GM12878 (cell line): ENCODE data around the gene LRRK1. TPM values are rescaled to one million over a fixed set of nuclear protein-coding genes. Genes with fewer than 3 reads are reported as not detected.

ENCODE experiments used
- ATAC-seq: fragments of 200-7000 bp; cut with Tn5 transposase; 3 replicates; pipeline ENCODE4 v1.9.1; 2020; ENCODE audit warnings: mild to moderate bottlenecking, moderate library complexity
- BruUV-seq: library from RNA; stranded (reverse); fragments of 400-500 nt; replicated peaks from 2 replicates; lab custom pipeline; 2021; lab: Mats Ljungman, UMichigan
- CTCF ChIA-PET: fragments of 300-600 bp; sonication (Branson Sonifier 250); formaldehyde crosslinking; extraction: SDS; loops from one replicate; lab custom pipeline; 2021; ENCODE audit warnings: inconsistent platforms; lab: Yijun Ruan, JAX
- POLR2A ChIA-PET: fragments of 350-600 bp; formaldehyde crosslinking; extraction: SDS; loops from one replicate; lab custom pipeline; 2021; ENCODE audit warnings: inconsistent platforms; lab: Charles Lee
- RAD21 ChIA-PET: fragments of 300-600 bp; sonication (Branson Sonifier 250); formaldehyde crosslinking; loops from one replicate; lab custom pipeline; 2023; ENCODE audit warnings: antibody characterized with exemption; ENCODE audit not compliant: unreplicated experiment; lab: Charles Lee
- SMC1A ChIA-PET: fragments of 300-600 bp; sonication (Branson Sonifier 250); formaldehyde crosslinking; loops from one replicate; lab custom pipeline; 2023; ENCODE audit not compliant: unreplicated experiment, uncharacterized antibody; lab: Charles Lee
- DNase-seq: peaks from one replicate; pipeline ENCODE4 v3.0.0-alpha.2; 2011; ENCODE audit warnings: low read depth, low spot score
- FAIRE-seq: peaks from 3 replicates; lab custom pipeline; 2011; peaks lifted over from hg19 to GRCh38; lab: Jason Lieb, UNC
- H2AFZ ChIP-seq: 2 replicates; pipeline ENCODE4 v1.6.0; 2011; ENCODE audit warnings: low read depth, low read length, control low read depth; ENCODE audit not compliant: control insufficient read depth
- H3K27ac ChIP-seq: 2 replicates; pipeline ENCODE4 v1.5.1; 2011; ENCODE audit warnings: control low read depth; ENCODE audit not compliant: control insufficient read depth, insufficient read depth
- H3K27me3 ChIP-seq, 2 experiments: replicated peaks in 1 of 2; 2 replicates each; pipeline versions ENCODE4 v1.6.0 to v1.6.1; 2011; ENCODE audit warnings: low read length in 1 of 2; ENCODE audit not compliant: control insufficient read depth in 2 of 2, insufficient read depth in 2 of 2
- H3K36me3 ChIP-seq, 2 experiments: 2 replicates each; pipeline ENCODE4 v1.5.1; 2011; ENCODE audit warnings: low read length in 1 of 2; ENCODE audit not compliant: control insufficient read depth in 2 of 2, insufficient read depth in 2 of 2
- H3K4me1 ChIP-seq: 2 replicates; pipeline ENCODE4 v1.6.1; 2011; ENCODE audit warnings: mild to moderate bottlenecking, low read length, moderate library complexity, mixed read lengths; ENCODE audit not compliant: control insufficient read depth, insufficient read depth
- H3K4me2 ChIP-seq: 2 replicates; pipeline ENCODE4 v1.6.0; 2011; ENCODE audit warnings: control low read depth; ENCODE audit not compliant: control insufficient read depth, insufficient read depth
- H3K4me3 ChIP-seq: fragments of 200-600 bp; sonication (generic); 2 replicates; pipeline ENCODE4 v1.5.1; 2016
- H3K79me2 ChIP-seq: 2 replicates; pipeline ENCODE4 v1.6.0; 2011; ENCODE audit warnings: low read length; ENCODE audit not compliant: control insufficient read depth, insufficient read depth
- H3K9ac ChIP-seq: 2 replicates; pipeline ENCODE4 v1.8.0; 2011; ENCODE audit warnings: low read length, control low read depth, mixed read lengths; ENCODE audit not compliant: control insufficient read depth, insufficient read depth
- H3K9me3 ChIP-seq: replicated peaks from 3 replicates; pipeline ENCODE4 v1.5.1; 2011; ENCODE audit warnings: mild to moderate bottlenecking, low read length; ENCODE audit not compliant: control insufficient read depth, insufficient read depth
- H4K20me1 ChIP-seq: 2 replicates; pipeline ENCODE4 v1.6.0; 2011; ENCODE audit not compliant: control insufficient read depth, insufficient read depth
- FOXK2 ChIP-seq: fragments of 450-650 bp; IDR thresholded peaks from 2 replicates; pipeline ENCODE4 v1.6.1; 2017; ENCODE audit warnings: mild to moderate bottlenecking, moderate library complexity
- HCFC1 ChIP-seq: fragments of 150-350 bp; IDR thresholded peaks from 2 replicates; pipeline ENCODE4 v1.6.1; 2014; ENCODE audit warnings: low read length
- HDAC2 ChIP-seq: fragments of 200-600 bp; sonication (generic); IDR thresholded peaks from 2 replicates; pipeline ENCODE4 v1.6.1; 2017
- JUNB ChIP-seq: IDR thresholded peaks from 2 replicates; pipeline ENCODE4 v1.6.1; 2016; ENCODE audit warnings: antibody characterized with exemption, mild to moderate bottlenecking
- KAT2A ChIP-seq: conservative IDR thresholded peaks from 2 replicates; pipeline ENCODE4 v1.6.1; 2011; ENCODE audit warnings: low read depth, low read length; ENCODE audit not compliant: control insufficient read depth
- KDM1A ChIP-seq: fragments of 200-600 bp; sonication (generic); IDR thresholded peaks from 2 replicates; pipeline ENCODE4 v1.6.1; 2016; ENCODE audit warnings: borderline replicate concordance
- NFIC ChIP-seq: IDR thresholded peaks from 2 replicates; pipeline ENCODE4 v1.6.1; 2012; ENCODE audit warnings: low read depth, mild to moderate bottlenecking, inconsistent platforms, low read length, moderate library complexity
- NRF1 ChIP-seq: conservative IDR thresholded peaks from 2 replicates; pipeline ENCODE4 v1.6.1; 2011; ENCODE audit warnings: mild to moderate bottlenecking, low read depth, low read length, improper control_type of control experiment
- YBX1 ChIP-seq: fragments of 450-650 bp; IDR thresholded peaks from 2 replicates; pipeline ENCODE4 v1.6.1; 2016; ENCODE audit warnings: antibody characterized with exemption
- WGBS: methylation state at CpG from one replicate; pipeline ENCODE4 v1.1.6; 2016; ENCODE audit warnings: low lambda C conversion rate; ENCODE audit not compliant: insufficient replicate concordance, insufficient coverage; ENCODE audit errors: missing lambda C conversion rate; 5-methylcytosine and 5-hydroxymethylcytosine counted together
- in situ Hi-C: fragments of 300-500 bp; cut with MboI; formaldehyde crosslinking; loops from 9 replicates; pipeline ENCODE4 v1.14.3; 2018; ENCODE audit warnings: mixed read lengths
- intact Hi-C: fragments of 100-400 bp; cut with micrococcal nuclease; formaldehyde crosslinking; loops from one replicate; pipeline ENCODE4 v1.14.2; 2022; ENCODE audit not compliant: unreplicated experiment
- polyA plus RNA-seq, 11 experiments: library from polyadenylated mRNA; depleted of rRNA in 4 of 11; unstranded in 6 of 11; stranded (reverse) in 5 of 11; fragments of >200 nt; fragmentation: Nextera tagmentation in 4 of 11; fragmentation: Illumina TruSeq in 1 of 11; extraction: Ambion mirVana in 4 of 11; extraction: Trizol in 1 of 11; gene quantifications; 1 replicate in 1 of 11; 2 replicates in 10 of 11; pipeline versions ENCODE4 v1.2.1 to v1.2.3, GENCODE V29; 2011 to 2016; ENCODE audit warnings: inconsistent platforms in 2 of 11, missing spikeins in 2 of 11, low read depth in 1 of 11
- total RNA-seq, 4 experiments: library from RNA; depleted of rRNA in 3 of 4; stranded (reverse); fragments of >200 nt in 3 of 4; fragmentation: Illumina TruSeq in 1 of 4; extraction: Trizol in 1 of 4; gene quantifications; 2 replicates each; pipeline versions ENCODE4 v1.2.1 to v1.2.3, GENCODE V29; 2013 to 2021
- TF ChIP-seq, protein P1 (sequence below): IDR thresholded peaks from 2 replicates; pipeline ENCODE4 v1.6.1; 2012; ENCODE audit warnings: mild to moderate bottlenecking, low read depth, low read length
- TF ChIP-seq, protein P2 (sequence below): IDR thresholded peaks from 2 replicates; pipeline ENCODE4 v1.6.1; 2012; ENCODE audit warnings: low read depth, low read length, improper control_type of control experiment
- TF ChIP-seq, protein P3 (sequence below): fragments of 450-650 bp; IDR thresholded peaks from 2 replicates; pipeline ENCODE4 v1.6.1; 2016; ENCODE audit warnings: mild to moderate bottlenecking
- TF ChIP-seq, protein P4 (sequence below): fragments of 450-650 bp; IDR thresholded peaks from 2 replicates; pipeline ENCODE4 v1.6.1; 2017; ENCODE audit warnings: mild to moderate bottlenecking, moderate library complexity

Gene LRRK1
- total and polyA plus RNA-seq, 10 of the 15 experiments (the other 5 are each of a cell fraction or from before 2014, with no cell fraction given): 2.2 to 58.3 (median 17.9) TPM

DNA sequence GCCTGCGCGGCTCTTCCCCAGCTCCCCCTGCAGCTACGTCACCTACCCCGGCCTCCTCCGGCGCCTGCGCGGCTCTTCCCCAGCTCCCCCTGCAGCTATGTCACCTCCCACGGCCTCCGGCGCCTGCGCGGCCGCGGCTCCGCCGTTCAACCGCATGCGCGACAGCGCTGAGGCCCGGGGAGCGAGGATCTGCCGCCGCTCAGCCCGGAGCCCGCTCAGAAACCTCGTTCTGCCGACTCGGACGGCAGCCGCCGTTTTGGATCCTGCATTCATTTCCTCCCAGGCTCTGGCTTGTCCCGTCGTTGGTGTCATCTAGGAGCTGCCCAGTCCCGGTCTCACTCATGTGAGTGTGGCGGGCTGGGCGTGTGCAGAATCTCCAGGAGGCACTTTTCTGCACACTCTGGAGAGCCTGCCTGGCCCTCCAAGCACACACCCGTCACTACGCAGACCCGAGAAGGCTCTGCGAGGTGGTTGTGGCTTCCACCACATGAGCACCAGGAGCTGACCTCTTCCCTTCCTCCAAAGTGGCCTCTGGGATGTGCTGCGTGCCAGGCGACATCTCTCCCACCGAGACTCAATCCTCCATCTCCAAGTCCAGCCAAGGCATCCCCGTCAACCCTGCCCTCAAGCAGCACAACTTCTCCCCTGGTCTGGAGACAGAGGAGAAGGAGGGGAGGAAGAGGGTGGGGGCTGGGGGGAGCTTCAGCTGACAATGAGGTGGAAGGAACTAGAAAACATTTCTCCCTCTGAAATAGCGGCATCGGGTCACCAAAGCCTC is 167.4 kb downstream of the LRRK1 start:
- Histone ChIP-seq H3K4me3 (no peak overlapping the region), H3K27ac (no peak overlapping the region), H3K36me3 (no peaks in the 10 kb centered on the region), H3K4me2 (no peak overlapping the region), H3K4me1 (no peaks in the 10 kb centered on the region), H3K27me3 (no peaks in the 10 kb centered on the region), H4K20me1 (no peaks in the 10 kb centered on the region), H3K9ac (no peak overlapping the region), H3K9me3 (no peaks in the 10 kb centered on the region), H2AFZ (no peak overlapping the region), H3K79me2 (no peaks in the 10 kb centered on the region)
- no peak for FAIRE-seq
- BruUV-seq: no TSS peak
- ChIA-PET RAD21 (interaction anchor here (1.0 to 7.4 kb wide), 2 partner anchors 170 to 181 kb away, joined by 3 to 69 read pairs; no protein-coding TSS in a partner anchor), SMC1A (interaction anchor here (0.8 to 2.7 kb wide), 4 partner anchors 10 to 174 kb away, joined by 3 to 25 read pairs (median 4); no protein-coding TSS in a partner anchor), POLR2A (no interaction called here), CTCF (interaction anchor here (0.7 to 7.7 kb wide), 6 partner anchors 18 to 174 kb away, joined by 3 to 126 read pairs (median 4); partner anchors contain the start of gene CHSY1)
- DNase-seq: no peak
- no peak for ATAC-seq
- 82% methylated on average over 46 of the region's 48 CpGs for WGBS
- in situ Hi-C loops (loop anchor here (5.0 kb wide), 1 partner anchor 176 kb away; no protein-coding TSS in a partner anchor), intact Hi-C loops (loop anchor here (5.0 kb wide), 1 partner anchor 69 kb away; no protein-coding TSS in a partner anchor)
- TF ChIP-seq NFIC: no peak
- TF ChIP-seq JUNB: no peak
- TF ChIP-seq, protein P1, sequence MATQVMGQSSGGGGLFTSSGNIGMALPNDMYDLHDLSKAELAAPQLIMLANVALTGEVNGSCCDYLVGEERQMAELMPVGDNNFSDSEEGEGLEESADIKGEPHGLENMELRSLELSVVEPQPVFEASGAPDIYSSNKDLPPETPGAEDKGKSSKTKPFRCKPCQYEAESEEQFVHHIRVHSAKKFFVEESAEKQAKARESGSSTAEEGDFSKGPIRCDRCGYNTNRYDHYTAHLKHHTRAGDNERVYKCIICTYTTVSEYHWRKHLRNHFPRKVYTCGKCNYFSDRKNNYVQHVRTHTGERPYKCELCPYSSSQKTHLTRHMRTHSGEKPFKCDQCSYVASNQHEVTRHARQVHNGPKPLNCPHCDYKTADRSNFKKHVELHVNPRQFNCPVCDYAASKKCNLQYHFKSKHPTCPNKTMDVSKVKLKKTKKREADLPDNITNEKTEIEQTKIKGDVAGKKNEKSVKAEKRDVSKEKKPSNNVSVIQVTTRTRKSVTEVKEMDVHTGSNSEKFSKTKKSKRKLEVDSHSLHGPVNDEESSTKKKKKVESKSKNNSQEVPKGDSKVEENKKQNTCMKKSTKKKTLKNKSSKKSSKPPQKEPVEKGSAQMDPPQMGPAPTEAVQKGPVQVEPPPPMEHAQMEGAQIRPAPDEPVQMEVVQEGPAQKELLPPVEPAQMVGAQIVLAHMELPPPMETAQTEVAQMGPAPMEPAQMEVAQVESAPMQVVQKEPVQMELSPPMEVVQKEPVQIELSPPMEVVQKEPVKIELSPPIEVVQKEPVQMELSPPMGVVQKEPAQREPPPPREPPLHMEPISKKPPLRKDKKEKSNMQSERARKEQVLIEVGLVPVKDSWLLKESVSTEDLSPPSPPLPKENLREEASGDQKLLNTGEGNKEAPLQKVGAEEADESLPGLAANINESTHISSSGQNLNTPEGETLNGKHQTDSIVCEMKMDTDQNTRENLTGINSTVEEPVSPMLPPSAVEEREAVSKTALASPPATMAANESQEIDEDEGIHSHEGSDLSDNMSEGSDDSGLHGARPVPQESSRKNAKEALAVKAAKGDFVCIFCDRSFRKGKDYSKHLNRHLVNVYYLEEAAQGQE: no peak
- TF ChIP-seq KAT2A: no peak
- TF ChIP-seq FOXK2: no peak
- TF ChIP-seq, protein P2, sequence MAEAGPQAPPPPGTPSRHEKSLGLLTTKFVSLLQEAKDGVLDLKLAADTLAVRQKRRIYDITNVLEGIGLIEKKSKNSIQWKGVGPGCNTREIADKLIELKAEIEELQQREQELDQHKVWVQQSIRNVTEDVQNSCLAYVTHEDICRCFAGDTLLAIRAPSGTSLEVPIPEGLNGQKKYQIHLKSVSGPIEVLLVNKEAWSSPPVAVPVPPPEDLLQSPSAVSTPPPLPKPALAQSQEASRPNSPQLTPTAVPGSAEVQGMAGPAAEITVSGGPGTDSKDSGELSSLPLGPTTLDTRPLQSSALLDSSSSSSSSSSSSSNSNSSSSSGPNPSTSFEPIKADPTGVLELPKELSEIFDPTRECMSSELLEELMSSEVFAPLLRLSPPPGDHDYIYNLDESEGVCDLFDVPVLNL: no peak
- no peak for TF ChIP-seq NRF1
- TF ChIP-seq KDM1A: no peak
- no peak for TF ChIP-seq HCFC1
- no peak for TF ChIP-seq YBX1
- TF ChIP-seq HDAC2: no peak
- TF ChIP-seq, protein P3, sequence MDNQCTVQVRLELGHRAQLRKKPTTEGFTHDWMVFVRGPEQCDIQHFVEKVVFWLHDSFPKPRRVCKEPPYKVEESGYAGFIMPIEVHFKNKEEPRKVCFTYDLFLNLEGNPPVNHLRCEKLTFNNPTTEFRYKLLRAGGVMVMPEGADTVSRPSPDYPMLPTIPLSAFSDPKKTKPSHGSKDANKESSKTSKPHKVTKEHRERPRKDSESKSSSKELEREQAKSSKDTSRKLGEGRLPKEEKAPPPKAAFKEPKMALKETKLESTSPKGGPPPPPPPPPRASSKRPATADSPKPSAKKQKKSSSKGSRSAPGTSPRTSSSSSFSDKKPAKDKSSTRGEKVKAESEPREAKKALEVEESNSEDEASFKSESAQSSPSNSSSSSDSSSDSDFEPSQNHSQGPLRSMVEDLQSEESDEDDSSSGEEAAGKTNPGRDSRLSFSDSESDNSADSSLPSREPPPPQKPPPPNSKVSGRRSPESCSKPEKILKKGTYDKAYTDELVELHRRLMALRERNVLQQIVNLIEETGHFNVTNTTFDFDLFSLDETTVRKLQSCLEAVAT: no peak
- TF ChIP-seq, protein P4, sequence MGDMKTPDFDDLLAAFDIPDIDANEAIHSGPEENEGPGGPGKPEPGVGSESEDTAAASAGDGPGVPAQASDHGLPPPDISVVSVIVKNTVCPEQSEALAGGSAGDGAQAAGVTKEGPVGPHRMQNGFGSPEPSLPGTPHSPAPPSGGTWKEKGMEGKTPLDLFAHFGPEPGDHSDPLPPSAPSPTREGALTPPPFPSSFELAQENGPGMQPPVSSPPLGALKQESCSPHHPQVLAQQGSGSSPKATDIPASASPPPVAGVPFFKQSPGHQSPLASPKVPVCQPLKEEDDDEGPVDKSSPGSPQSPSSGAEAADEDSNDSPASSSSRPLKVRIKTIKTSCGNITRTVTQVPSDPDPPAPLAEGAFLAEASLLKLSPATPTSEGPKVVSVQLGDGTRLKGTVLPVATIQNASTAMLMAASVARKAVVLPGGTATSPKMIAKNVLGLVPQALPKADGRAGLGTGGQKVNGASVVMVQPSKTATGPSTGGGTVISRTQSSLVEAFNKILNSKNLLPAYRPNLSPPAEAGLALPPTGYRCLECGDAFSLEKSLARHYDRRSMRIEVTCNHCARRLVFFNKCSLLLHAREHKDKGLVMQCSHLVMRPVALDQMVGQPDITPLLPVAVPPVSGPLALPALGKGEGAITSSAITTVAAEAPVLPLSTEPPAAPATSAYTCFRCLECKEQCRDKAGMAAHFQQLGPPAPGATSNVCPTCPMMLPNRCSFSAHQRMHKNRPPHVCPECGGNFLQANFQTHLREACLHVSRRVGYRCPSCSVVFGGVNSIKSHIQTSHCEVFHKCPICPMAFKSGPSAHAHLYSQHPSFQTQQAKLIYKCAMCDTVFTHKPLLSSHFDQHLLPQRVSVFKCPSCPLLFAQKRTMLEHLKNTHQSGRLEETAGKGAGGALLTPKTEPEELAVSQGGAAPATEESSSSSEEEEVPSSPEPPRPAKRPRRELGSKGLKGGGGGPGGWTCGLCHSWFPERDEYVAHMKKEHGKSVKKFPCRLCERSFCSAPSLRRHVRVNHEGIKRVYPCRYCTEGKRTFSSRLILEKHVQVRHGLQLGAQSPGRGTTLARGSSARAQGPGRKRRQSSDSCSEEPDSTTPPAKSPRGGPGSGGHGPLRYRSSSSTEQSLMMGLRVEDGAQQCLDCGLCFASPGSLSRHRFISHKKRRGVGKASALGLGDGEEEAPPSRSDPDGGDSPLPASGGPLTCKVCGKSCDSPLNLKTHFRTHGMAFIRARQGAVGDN: no peak
